ELR (cell line): ENCODE results near the gene KDM1A.
A peak's percentile ranks its signal among the peaks of the same experiment; 100 is the strongest.

ENCODE experiments used
- DNase-seq: peaks from one replicate; pipeline ENCODE4 v3.0.0-alpha.2; 2015; ENCODE audit warnings: low read depth

The KDM1A gene

DNA sequence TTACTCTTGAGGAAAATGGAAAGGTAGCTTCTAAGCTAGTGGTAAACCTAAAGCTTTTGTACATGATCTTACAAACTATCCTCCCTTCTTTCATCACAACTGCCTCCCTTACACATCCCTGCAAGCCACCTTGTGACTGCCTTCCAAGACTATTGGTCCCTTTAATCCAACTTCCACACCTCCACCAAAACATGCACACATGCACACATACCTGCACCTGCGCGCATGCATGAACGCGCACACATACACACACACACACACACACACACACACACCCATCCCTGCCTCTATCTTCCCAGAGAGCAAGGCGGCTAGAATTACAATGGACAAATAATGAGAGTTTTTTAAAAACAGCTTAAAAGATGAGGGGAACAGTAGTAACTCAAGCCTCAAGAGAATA lies 91.1 kb downstream of the KDM1A start:
- DNase-seq, result no peak

DNA sequence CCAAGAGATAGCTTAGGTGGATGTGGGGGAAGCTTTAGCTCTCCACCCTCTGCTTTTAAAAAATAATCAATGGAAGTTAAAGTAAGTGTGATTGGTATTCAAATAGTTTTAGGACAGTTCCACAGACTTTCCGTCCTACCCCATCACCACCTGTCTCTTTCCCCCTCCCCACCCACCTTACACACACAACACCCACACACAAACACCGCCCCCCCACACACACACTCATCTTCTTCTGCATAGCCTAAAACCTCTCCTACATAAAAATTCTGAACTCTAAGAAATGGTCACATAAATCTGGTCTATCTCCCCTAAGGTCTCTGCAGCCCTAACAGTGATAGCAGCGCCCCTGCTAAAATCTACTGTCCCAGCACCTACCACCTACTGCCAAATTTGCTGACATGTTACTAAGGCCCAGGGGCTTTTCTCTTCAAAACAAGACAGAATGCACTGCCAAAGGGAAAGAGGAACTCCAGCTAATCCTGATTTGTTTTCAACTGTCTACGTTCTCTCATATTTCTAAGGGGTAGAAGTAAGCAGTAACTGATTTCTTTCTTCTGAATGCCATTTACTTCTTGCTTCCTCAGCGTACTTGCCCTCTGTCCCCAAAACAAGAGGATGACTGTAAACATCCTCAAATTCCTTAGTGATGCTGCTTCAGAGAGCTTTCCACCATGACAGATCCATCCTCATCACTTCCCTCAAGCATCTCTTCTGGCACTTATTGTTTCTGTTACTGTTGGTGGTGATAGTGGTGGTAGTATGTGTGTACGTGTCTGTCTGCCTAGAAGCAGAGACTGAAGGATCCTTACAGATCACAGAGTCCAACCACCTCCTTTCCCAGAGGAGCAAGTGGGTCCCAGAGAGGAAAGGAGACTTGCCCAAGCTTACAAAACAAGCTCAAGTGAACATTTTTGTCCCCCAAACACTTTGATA lies 92.6 kb downstream of the KDM1A start:
- no peak for DNase-seq

GRCh38 chr1:23114424-23115079 lies 95.3 kb downstream of the KDM1A start:
- DNase-seq, result no peak

- no peak for DNase-seq
Measured at GRCh38 chr1:23116216-23116836, 97.1 kb downstream of the KDM1A start.

GRCh38 chr1:23116921-23117699 lies 97.8 kb downstream of the KDM1A start:
- DNase-seq, result no peak

- no peak for DNase-seq
Measured at GRCh38 chr1:23118407-23118806, 99.1 kb downstream of the KDM1A start.

DNA sequence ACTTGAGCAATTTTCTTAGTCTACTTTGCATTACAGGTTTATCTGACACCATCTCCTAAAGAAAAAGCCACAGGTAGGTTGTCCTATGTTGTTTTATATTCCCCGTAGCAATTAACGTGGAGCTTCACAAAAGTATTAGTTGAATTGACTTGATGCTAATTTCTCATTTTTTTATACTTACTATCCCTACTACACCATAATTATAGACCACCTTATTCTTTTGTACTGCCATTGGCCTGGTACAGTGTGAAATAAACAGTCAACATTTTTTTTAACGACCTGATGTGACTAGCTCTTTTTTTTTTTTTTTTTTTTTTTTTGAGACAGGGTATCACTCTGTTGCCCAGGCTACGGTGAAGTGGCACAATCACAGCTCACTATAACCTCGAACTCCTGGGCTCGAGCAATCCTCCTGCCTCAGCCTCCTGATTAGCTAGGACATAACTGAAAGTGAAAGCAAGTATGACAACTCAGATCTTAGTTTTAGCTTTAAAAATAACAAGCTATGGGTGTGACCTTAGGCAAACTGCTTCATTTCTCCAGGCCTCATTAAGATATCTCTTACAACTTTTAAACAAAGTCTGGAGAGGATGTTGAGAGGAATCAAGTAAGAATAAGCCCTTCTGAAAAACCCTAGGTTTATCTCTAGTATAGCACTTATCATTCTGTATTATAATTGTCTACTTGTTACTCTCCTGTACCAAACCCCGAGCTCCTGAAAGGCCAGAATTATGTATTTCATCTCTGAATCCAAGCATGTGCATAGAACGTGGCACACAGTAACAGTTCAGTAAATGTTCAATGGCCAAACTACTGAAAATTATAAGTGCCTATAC lies 99.9 kb downstream of the KDM1A start:
- DNase-seq, result peak; percentile 23

- DNase-seq, result no peak
Measured at GRCh38 chr1:23120383-23120782, 101.1 kb downstream of the KDM1A start.

- DNase-seq, result no peak
Measured at GRCh38 chr1:23122023-23122748, 102.9 kb downstream of the KDM1A start.

- DNase-seq, result no peak
Measured at GRCh38 chr1:23122796-23123195, 103.5 kb downstream of the KDM1A start.

DNA sequence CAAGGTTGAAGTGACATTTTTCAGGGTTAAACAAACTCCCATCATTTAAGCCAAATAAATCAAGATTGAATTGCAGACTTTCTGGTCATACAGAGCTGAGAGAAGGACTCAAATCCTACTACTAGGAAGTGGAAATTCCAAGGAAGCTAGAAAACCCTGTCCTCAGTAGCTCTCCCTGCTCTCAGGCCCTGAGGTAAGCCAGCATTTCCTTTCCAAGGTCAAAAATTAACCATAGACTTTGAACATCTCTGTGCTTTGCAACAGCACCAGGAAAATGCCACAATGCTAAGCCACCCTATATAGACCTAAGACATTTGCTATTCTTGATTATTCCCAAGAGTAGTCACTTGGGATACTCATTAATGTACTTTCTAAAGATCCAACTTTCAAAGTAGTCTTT lies 104.3 kb downstream of the KDM1A start:
- no peak for DNase-seq

DNA sequence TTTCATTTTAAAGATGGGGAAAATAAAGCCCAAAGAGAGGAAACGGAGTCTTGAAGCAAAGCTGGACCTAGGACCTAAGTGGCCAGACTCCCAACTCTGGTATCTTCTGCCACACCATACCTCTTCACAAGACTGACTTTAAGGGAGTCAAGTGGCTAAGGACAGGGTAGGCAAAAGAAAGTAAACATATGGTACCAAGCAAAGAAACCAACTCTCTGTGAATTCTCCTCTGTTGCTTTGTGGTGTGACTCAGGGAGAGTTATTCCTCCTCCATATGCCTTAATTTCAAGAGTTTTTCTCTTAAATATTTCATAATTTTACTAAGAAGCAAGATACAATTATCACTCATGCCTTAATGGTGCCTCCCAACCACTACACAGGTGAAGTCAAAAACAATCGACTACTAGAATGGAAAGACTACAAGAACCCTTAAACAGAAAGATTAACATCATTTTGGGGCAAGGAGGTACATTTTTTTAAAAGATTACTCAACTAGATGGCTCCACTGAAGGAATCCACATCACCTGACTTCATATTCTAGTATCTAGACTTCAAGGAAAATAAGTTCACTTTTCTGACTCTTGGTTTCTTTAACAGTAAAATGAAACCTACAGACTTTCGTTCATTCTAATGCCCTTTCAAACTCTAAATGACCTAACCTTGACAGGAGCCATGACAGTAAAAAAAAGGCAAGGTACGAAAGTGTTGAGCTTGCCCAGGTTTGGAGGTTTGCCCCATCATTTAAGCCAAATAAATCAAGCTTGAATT lies 105.2 kb downstream of the KDM1A start:
- no peak for DNase-seq

- no peak for DNase-seq
Measured at GRCh38 chr1:23125489-23125888, 106.2 kb downstream of the KDM1A start.

DNA sequence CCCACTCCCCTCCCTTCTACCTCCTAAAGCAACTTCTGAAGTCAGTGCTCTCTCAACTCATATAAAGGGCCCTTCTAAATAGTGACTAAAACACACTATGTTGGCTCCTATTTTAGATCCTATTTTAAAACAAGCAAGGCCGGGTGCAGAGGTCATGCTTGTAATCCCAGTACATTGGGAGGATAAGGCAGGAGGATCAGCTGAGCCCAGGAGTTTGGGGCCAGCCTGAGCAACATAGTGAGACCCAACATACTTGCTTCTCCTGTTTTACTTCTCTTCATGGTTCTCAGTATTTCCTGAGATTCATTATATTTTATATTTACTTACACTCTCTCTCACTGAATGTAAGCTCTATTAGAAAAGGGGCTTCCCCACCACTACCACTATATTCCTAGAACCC lies 106.9 kb downstream of the KDM1A start:
- no peak for DNase-seq

DNA sequence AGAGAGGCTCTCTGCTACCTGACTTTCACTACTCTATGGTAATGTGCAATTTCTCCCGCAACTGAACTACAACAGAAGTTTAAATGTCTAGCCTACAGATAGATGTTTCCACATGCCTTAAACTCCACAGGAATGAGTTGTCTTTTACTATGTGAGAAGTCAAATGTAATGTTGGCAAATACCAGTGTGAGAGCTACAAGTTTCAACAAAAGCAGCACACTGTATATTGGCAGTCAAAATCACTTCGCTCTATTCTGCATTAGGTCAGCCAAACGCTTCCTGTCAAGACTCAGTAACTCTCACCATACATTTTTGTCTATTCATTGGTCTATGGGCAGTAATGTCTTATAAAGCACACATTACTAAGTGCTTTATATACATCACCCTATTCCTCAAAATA lies 107.5 kb downstream of the KDM1A start:
- peak; percentile 13 for DNase-seq

GRCh38 chr1:23129846-23130245 lies 110.6 kb downstream of the KDM1A start:
- DNase-seq, result peak; percentile 49

- peak; percentile 27 for DNase-seq
Measured at GRCh38 chr1:23132033-23132432, 112.8 kb downstream of the KDM1A start.
